OCI-LY3 (cell line): ENCODE results near the gene BRAT1.

Experiments used
- H2AFZ ChIP-seq: fragments of 200-600, 300-600 bp; shearing (Covaris generic); 2 replicates; pipeline ENCODE4 v1.6.0; 2014; ENCODE audit warnings: antibody characterized with exemption, low read depth, low read length
- H3K27ac ChIP-seq: fragments of 200-600, 300-600 bp; sonication (generic); 2 replicates; pipeline ENCODE4 v1.5.1; 2014; ENCODE audit warnings: mild to moderate bottlenecking, low read length, moderate library complexity, mixed read lengths
- H3K27me3 ChIP-seq: fragments of 200-600, 300-600 bp; sonication (generic); 2 replicates; pipeline ENCODE4 v1.6.1; 2014; ENCODE audit warnings: low read depth, low read length, mixed read lengths
- H3K36me3 ChIP-seq: fragments of 200-600, 300-600 bp; sonication (generic); replicated peaks from 2 replicates; pipeline ENCODE3; 2014; ENCODE audit warnings: low read depth, low read length, mixed read lengths
- H3K4me1 ChIP-seq: fragments of 300-600, 200-600 bp; sonication (generic); 2 replicates; pipeline ENCODE4 v1.6.1; 2014; ENCODE audit warnings: low read length, mixed read lengths
- H3K4me2 ChIP-seq: fragments of 200-600, 300-600 bp; sonication (generic); 2 replicates; pipeline ENCODE4 v1.6.1; 2014; ENCODE audit warnings: low read length, mixed read lengths
- H3K4me3 ChIP-seq: fragments of 300-600, 200-600 bp; sonication (generic); 2 replicates; pipeline ENCODE4 v1.5.1; 2014; ENCODE audit warnings: antibody characterized with exemption, mild to moderate bottlenecking, low read length, moderate library complexity
- H3K79me2 ChIP-seq: fragments of 300-600, 200-600 bp; shearing (Covaris generic); 2 replicates; pipeline ENCODE4 v1.6.1; 2014; ENCODE audit warnings: mild to moderate bottlenecking, low read length, mixed read lengths
- H3K9ac ChIP-seq: fragments of 300-600, 200-600 bp; shearing (Covaris generic); 2 replicates; pipeline ENCODE4 v1.6.0; 2014; ENCODE audit warnings: mild to moderate bottlenecking, low read length, moderate library complexity
- H3K9me3 ChIP-seq: fragments of 200-600, 300-600 bp; shearing (Covaris generic); 2 replicates; pipeline ENCODE4 v1.6.1; 2014; ENCODE audit warnings: low read length, mixed read lengths; ENCODE audit not compliant: insufficient read depth
- H4K20me1 ChIP-seq: fragments of 200-600, 300-600 bp; sonication (generic); 2 replicates; pipeline ENCODE4 v1.6.1; 2016; ENCODE audit warnings: low read length, mixed read lengths; ENCODE audit not compliant: insufficient read depth
- EZH2phosphoT487 ChIP-seq: fragments of 200-600 bp; shearing (Covaris generic); IDR thresholded peaks from 2 replicates; pipeline ENCODE4 v1.6.1; 2018; ENCODE audit warnings: antibody characterized with exemption, mixed run types, low read depth
- TF ChIP-seq, protein P1 (sequence below): fragments of 200-600, 300-600 bp; sonication (generic); IDR thresholded peaks from 2 replicates; pipeline ENCODE4 v1.5.1; 2014; ENCODE audit warnings: antibody characterized with exemption, low read length, low read depth

Gene BRAT1

DNA sequence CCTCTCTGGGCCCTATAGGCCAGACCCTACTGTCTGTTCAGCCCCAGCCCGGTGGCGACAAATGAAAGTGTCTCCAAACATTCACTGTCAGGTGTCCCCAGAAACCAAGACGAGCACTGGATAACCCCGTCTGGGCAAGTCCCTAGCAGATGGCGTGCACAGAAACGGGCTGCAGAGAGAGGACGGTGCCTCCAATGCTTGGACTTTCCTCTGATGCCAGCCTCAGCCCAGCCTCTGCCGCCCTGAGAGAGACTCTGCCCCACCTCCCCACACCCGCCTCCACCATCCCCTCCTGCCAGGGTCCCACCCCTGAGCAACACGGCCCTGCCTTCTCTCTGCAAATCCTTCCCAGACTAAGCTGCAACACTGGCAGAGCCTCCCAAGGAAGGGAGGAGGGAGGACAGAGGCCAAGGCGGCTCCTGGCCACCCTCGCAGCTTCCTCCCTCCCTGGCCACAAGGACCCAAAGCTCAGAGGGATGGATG lies 43.1 kb downstream of the BRAT1 start:
- Histone ChIP-seq H3K79me2 (no peaks in the 10 kb centered on the region), H3K27me3 (0 out of 2 replicates have a peak, but pooled peaks cover 5% of the 10 kb centered on the region), H3K4me2 (peak overlapping the region; percentile 81), H2AFZ (peak overlapping the region; percentile 49; the same call in 1 of the 2 replicates), H4K20me1 (no peaks in the 10 kb centered on the region), H3K9me3 (no peaks in the 10 kb centered on the region), H3K9ac (peak overlapping the region; percentile 70; the same call in 1 of the 2 replicates), H3K27ac (peak overlapping the region; percentile 70), H3K36me3 (no peaks in the 10 kb centered on the region), H3K4me3 (peak overlapping the region; percentile 56), H3K4me1 (peaks cover 52% of the 10 kb centered on the region)
- TF ChIP-seq, protein P1, sequence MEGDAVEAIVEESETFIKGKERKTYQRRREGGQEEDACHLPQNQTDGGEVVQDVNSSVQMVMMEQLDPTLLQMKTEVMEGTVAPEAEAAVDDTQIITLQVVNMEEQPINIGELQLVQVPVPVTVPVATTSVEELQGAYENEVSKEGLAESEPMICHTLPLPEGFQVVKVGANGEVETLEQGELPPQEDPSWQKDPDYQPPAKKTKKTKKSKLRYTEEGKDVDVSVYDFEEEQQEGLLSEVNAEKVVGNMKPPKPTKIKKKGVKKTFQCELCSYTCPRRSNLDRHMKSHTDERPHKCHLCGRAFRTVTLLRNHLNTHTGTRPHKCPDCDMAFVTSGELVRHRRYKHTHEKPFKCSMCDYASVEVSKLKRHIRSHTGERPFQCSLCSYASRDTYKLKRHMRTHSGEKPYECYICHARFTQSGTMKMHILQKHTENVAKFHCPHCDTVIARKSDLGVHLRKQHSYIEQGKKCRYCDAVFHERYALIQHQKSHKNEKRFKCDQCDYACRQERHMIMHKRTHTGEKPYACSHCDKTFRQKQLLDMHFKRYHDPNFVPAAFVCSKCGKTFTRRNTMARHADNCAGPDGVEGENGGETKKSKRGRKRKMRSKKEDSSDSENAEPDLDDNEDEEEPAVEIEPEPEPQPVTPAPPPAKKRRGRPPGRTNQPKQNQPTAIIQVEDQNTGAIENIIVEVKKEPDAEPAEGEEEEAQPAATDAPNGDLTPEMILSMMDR: no peak
- TF ChIP-seq EZH2phosphoT487: no peak

DNA sequence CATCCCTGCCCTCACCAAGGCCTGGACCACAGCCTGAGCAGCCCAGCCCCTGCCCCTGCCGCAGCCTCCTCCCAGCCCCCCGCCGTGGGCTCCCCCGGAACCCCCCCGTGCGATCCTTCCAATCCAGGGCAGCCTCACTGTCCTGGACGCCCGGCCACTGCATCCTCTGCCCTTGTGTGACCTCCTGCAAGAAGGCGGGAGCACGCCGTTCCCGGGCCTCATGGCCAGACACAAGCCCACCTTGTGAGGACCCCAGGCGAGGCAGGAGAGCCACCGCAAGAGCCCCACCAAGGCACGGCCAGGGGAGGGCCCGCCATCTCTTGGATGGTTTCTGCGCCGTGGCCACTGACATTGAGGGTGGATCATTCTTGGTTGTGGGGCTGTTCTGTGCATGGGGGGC lies 43.6 kb downstream of the BRAT1 start:
- Histone ChIP-seq H3K4me2 (peak overlapping the region; percentile 81), H3K36me3 (no peaks in the 10 kb centered on the region), H3K27me3 (0 out of 2 replicates have a peak, but pooled peaks cover 5% of the 10 kb centered on the region), H3K4me1 (peaks cover 52% of the 10 kb centered on the region), H4K20me1 (no peaks in the 10 kb centered on the region), H3K9me3 (no peaks in the 10 kb centered on the region), H3K4me3 (peak overlapping the region; percentile 56), H3K9ac (peak overlapping the region; percentile 70; the same call in 1 of the 2 replicates), H3K79me2 (no peaks in the 10 kb centered on the region), H2AFZ (peak overlapping the region; percentile 69; the same call in 1 of the 2 replicates), H3K27ac (peak overlapping the region; percentile 70)
- TF ChIP-seq, protein P1: no peak
- TF ChIP-seq EZH2phosphoT487: no peak

DNA sequence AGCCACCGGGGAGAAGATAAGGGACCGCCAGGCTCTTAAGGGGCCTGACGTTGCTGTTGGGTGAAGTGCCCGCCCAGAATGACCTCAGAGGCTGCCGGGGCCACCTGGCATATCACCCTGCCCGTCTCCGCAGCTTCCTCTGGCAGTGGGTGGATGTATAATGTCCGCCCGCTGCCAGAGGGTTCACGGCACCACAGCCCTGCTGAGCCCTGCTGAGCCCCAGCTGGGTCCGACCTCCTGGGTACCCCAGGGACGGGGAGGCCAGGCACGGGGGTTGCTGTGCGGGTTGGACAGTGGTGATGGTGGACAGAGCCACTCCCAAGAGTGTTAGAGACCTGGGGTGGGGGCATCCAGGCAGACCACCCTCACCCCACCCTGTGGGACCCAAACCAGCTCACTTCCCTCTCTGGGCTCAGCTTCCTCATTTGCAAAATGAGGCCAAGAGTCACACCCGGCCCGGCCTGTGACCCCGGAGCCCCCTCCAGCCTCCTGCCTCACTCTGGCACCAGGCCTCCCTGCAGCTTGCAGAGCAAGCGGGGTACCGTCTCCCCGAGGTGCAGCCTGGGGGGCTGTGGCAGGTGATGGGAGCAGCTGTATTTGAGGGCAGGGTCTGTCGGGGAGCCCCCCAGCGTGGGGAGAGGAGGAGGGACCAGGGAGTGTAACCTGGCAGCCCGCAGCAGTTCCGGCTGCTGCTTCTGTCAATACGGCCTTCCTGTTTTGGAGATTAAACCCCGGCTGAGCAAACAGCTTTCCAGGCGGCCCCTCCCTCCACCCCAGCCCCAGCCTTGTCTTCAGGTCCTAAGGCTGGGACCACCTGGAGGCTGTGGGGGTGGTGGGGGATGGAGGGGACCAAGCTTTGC lies 44.2 kb downstream of the BRAT1 start:
- H3K27ac ChIP-seq: peak overlapping the region; percentile 70
- H3K9ac ChIP-seq: peak overlapping the region; percentile 70
- peak overlapping the region; percentile 56 for H3K4me3 ChIP-seq
- H3K79me2 ChIP-seq: no peaks in the 10 kb centered on the region
- TF ChIP-seq, protein P1: no peak
- no peak for TF ChIP-seq EZH2phosphoT487
- H2AFZ ChIP-seq: peak overlapping the region; percentile 69
- H3K9me3 ChIP-seq: no peaks in the 10 kb centered on the region
- no peaks in the 10 kb centered on the region for H4K20me1 ChIP-seq
- no peaks in the 10 kb centered on the region for H3K36me3 ChIP-seq
- peak overlapping the region; percentile 81 for H3K4me2 ChIP-seq
- 0 out of 2 replicates have a peak, but pooled peaks cover 5% of the 10 kb centered on the region for H3K27me3 ChIP-seq
- H3K4me1 ChIP-seq: peaks cover 52% of the 10 kb centered on the region

DNA sequence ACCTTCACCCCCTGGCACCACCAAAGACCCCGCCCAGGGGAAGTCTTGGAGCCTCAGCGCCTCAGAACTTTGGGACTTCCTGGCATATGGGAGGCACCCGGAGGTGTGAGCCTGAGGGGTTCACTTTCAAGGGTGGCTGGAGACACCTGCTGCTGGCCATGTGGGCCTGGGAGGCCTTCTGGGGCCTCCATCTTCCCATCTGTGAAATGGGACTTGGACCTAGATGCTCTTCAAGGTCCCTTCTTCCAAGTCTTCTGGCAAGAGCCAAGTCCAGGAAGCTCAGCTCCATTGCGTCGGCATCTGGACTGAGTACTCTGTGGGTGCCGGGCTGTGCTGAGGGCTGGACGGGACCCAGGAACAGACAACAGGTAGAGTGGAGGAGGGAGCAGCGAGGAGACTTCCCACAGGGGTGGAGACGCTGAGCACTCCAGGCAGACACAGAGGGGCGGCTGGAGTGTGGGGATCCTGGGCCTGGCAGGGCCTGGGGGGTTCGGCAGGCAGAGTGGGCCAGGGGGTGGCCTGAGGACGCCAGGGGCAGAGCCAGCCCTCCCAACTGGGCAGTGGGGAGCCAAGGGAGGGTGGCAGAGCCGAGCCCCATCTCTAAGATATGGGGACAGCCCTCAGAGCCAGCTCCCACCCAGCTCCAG lies 45.1 kb downstream of the BRAT1 start:
- TF ChIP-seq, protein P1: no peak
- no peak for TF ChIP-seq EZH2phosphoT487
- Histone ChIP-seq H3K4me1 (peaks cover 52% of the 10 kb centered on the region), H3K27me3 (0 out of 2 replicates have a peak, but pooled peaks cover 5% of the 10 kb centered on the region), H3K9ac (no peak overlapping the region), H3K36me3 (no peaks in the 10 kb centered on the region), H3K4me2 (no peak overlapping the region; the same call in 1 of the 2 replicates), H3K9me3 (no peaks in the 10 kb centered on the region), H4K20me1 (no peaks in the 10 kb centered on the region), H3K4me3 (no peak overlapping the region), H2AFZ (no peak overlapping the region), H3K27ac (no peak overlapping the region), H3K79me2 (no peaks in the 10 kb centered on the region)
